ENCODE measurements around the gene CIZ1. TPM values are rescaled to one million over a fixed set of nuclear protein-coding genes. Genes with fewer than 3 reads are reported as not detected.

The CIZ1 gene
- total and polyA plus RNA-seq, 9 of the 15 experiments (the other 6 are each of a cell fraction or from before 2014, with no cell fraction given) = 6.6 to 329 (median 87.8) TPM

- peak; percentile 99 for TF ChIP-seq U2AF1 (optimal IDR thresholded peaks at IDR 0.05; ENCODE audit: low read depth, low read length)
- TF ChIP-seq GATAD2A (IDR thresholded peaks at IDR 0.05) = no peak
- no peak for TF ChIP-seq NCOA4 (IDR thresholded peaks at IDR 0.05; ENCODE audit: partially characterized antibody)
- peak; percentile 60; the same call in 1 of the 2 replicates for TF ChIP-seq THRB (CRISPR knock-in tag; conservative IDR thresholded peaks at IDR 0.05)
- no peak for TF ChIP-seq CUX1 (CRISPR knock-in tag; IDR thresholded peaks at IDR 0.05)
- no peak for TF ChIP-seq ZNF212 (CRISPR knock-in tag; IDR thresholded peaks at IDR 0.05)
- peak; percentile 48; the same call in 1 of the 2 replicates for TF ChIP-seq ZKSCAN1 (IDR thresholded peaks at IDR 0.05; ENCODE audit: low read depth, low read length)
- TF ChIP-seq PRDM10 (IDR thresholded peaks at IDR 0.05; ENCODE audit: partially characterized antibody) = no peak
- TF ChIP-seq MLX (CRISPR knock-in tag; conservative IDR thresholded peaks at IDR 0.05) = peak in 1 of 2 experiments; percentile 49; a peak in 2 of 4 replicates
- no peak for TF ChIP-seq ATF3 (IDR thresholded peaks at IDR 0.05)
- 0 out of 2 replicates have a peak, but pooled peaks have one; percentile 66 for TF ChIP-seq ATF3 (CRISPR knock-in tag; conservative IDR thresholded peaks at IDR 0.05)
- TF ChIP-seq MEF2D (tag; conservative IDR thresholded peaks at IDR 0.05; ENCODE audit: low read depth) = no peak; the same call in 1 of the 2 replicates
- no peak; the same call in 1 of the 2 replicates for TF ChIP-seq MTF1 (CRISPR knock-in tag; IDR thresholded peaks at IDR 0.05; ENCODE audit: borderline replicate concordance)
- TF ChIP-seq RFX7 (CRISPR knock-in tag; IDR thresholded peaks at IDR 0.05) = no peak
- TF ChIP-seq ETS2 (tag; IDR thresholded peaks at IDR 0.05; ENCODE audit: borderline replicate concordance, poor library complexity, severe bottlenecking) = peak; percentile 20
These were observed at the start of gene CIZ1 (continued) for GRCh38 chr9:128191406-128192046.

Measured in K562 (cell line).